T-cell (primary cell): ENCODE data around the gene JMJD1C. TPM values are rescaled to one million over a fixed set of nuclear protein-coding genes. Genes with fewer than 3 reads are reported as not detected.
"Not testable (repeated sequence)": the region's sequence is repeated elsewhere in the genome, so short reads cannot be mapped to it uniquely, and the experiment has no call there.

ENCODE experiments used
- ATAC-seq, 4 experiments: fragments of 200-7000 bp in 3 of 4; fragments of 150-1000 bp in 1 of 4; cut with Tn5 transposase; replicated peaks in 1 of 4; 1 replicate in 3 of 4; 2 replicates in 1 of 4; pipeline ENCODE4 v1.10.0; 2021; ENCODE audit warnings: moderate library complexity in 3 of 4, mild to moderate bottlenecking in 2 of 4, moderate number of reproducible peaks in 1 of 4
- CTCF ChIA-PET, 2 donors: fragments of 300-600 bp; sonication (Branson Sonifier 250); formaldehyde crosslinking; loops; one replicate each; lab custom pipeline; 2022; ENCODE audit warnings: antibody characterized with exemption in 2 of 2; lab: Charles Lee
- POLR2A ChIA-PET, 2 donors: fragments of 300-600 bp; sonication (Branson Sonifier 250); formaldehyde crosslinking; loops; one replicate each; lab custom pipeline; 2022; ENCODE audit warnings: antibody characterized with exemption in 2 of 2; lab: Charles Lee
- DNase-seq, 35 experiments: peaks; one replicate each; pipeline versions ENCODE4 v3.0.0 to v3.0.0-alpha.2; 2013 to 2023
- H3K27ac ChIP-seq: one replicate; pipeline ENCODE4 v1.5.1; 2013; ENCODE audit warnings: low read length
- H3K27me3 ChIP-seq, 2 experiments: replicated peaks in 1 of 2; 1 replicate in 1 of 2; 2 replicates in 1 of 2; pipeline versions ENCODE4 v1.6.1 to v1.7.0; 2013; ENCODE audit warnings: low read length in 1 of 2, mixed read lengths in 1 of 2; ENCODE audit not compliant: control insufficient read depth in 2 of 2, insufficient read depth in 2 of 2; ENCODE audit errors: extremely low read depth in 1 of 2
- H3K36me3 ChIP-seq, 2 donors: 1 replicate in 1 of 2; 2 replicates in 1 of 2; pipeline versions ENCODE4 v1.6.1 to v1.7.0; 2013; ENCODE audit warnings: low read length in 1 of 2; ENCODE audit not compliant: control insufficient read depth in 2 of 2, insufficient read depth in 1 of 2; ENCODE audit errors: extremely low read depth in 1 of 2
- H3K4me1 ChIP-seq, 2 experiments: 1 replicate in 1 of 2; 2 replicates in 1 of 2; pipeline versions ENCODE4 v1.6.1 to v1.7.0; 2013; ENCODE audit warnings: low read length in 2 of 2, mixed read lengths in 1 of 2; ENCODE audit not compliant: insufficient read depth in 2 of 2, control insufficient read depth in 1 of 2; ENCODE audit errors: extremely low read depth in 1 of 2
- H3K4me3 ChIP-seq, 2 donors: 1 replicate in 1 of 2; 2 replicates in 1 of 2; pipeline versions ENCODE4 v1.5.1 to v1.7.0; 2013; ENCODE audit warnings: mild to moderate bottlenecking in 2 of 2, low read length in 1 of 2, moderate library complexity in 1 of 2; ENCODE audit not compliant: control insufficient read depth in 1 of 2; ENCODE audit errors: extremely low read depth in 1 of 2
- H3K9me3 ChIP-seq: 2 replicates; pipeline ENCODE4 v1.7.0; 2013
- H3K27ac Mint-ChIP-seq, 2 donors: one replicate each; pipeline ENCODE4 v1.8.0; 2020 to 2021; ENCODE audit warnings: mild to moderate bottlenecking in 2 of 2, mixed read lengths in 2 of 2
- H3K27me3 Mint-ChIP-seq, 2 donors: one replicate each; pipeline ENCODE4 v1.8.0; 2021 to 2022; ENCODE audit warnings: mixed read lengths in 2 of 2
- H3K36me3 Mint-ChIP-seq: one replicate; pipeline ENCODE4 v1.8.0; 2021; ENCODE audit warnings: mixed read lengths
- H3K4me1 Mint-ChIP-seq, 3 donors: one replicate each; pipeline ENCODE4 v1.8.0; 2020 to 2022; ENCODE audit warnings: mixed read lengths in 3 of 3, mild to moderate bottlenecking in 1 of 3
- H3K4me3 Mint-ChIP-seq, 3 donors: one replicate each; pipeline ENCODE4 v1.8.0; 2020 to 2022; ENCODE audit warnings: mild to moderate bottlenecking in 3 of 3, mixed read lengths in 3 of 3, moderate library complexity in 3 of 3
- H3K9me3 Mint-ChIP-seq, 3 donors: one replicate each; pipeline ENCODE4 v1.8.0; 2020 to 2022; ENCODE audit warnings: mixed read lengths in 3 of 3
- WGBS: methylation state at CpG from one replicate; pipeline ENCODE4 v1.1.5; 2013; ENCODE audit warnings: missing lambda C conversion rate; ENCODE audit not compliant: insufficient coverage; 5-methylcytosine and 5-hydroxymethylcytosine counted together
- total RNA-seq, 35 experiments: library from RNA in 6 of 35; stranded (reverse) in 6 of 35; fragments of 120-200 nt in 1 of 35; gene quantifications; one replicate each; pipeline versions ENCODE4 v1.2.1 to v1.2.4 and lab custom pipeline; 2013 to 2026

JMJD1C gene
- total RNA-seq, 5 donors from 2014 or later (not counting 1 experiment from before 2014, with no cell fraction given): 84.1 to 193 (median 92.6) TPM

- no peak overlapping the region for H3K27ac Mint-ChIP-seq
- POLR2A ChIA-PET: interaction anchor here in 1 of 2 donors (0.6 kb wide), 1 partner anchor 76 kb away, joined by 3 read pairs; no protein-coding TSS in a partner anchor
- Histone ChIP-seq H3K9me3 (no peaks in the 10 kb centered on the region), H3K27me3 (no peaks in the 10 kb centered on the region), H3K4me3 (no peak overlapping the region), H3K27ac (no peak overlapping the region), H3K36me3 (no peaks in the 10 kb centered on the region), H3K4me1 (no peaks in the 10 kb centered on the region)
- peaks cover 31 to 37% (median 37%) of the 10 kb centered on the region in 3 donors for H3K4me1 Mint-ChIP-seq
- no peak overlapping the region for H3K4me3 Mint-ChIP-seq
- no peak for DNase-seq
- CTCF ChIA-PET: interaction anchor here in 1 of 2 donors (0.6 to 0.7 kb wide), 2 partner anchors 126 to 804 kb away, joined by 3 to 7 read pairs; no protein-coding TSS in a partner anchor
- H3K36me3 Mint-ChIP-seq: peaks cover 21% of the 10 kb centered on the region
- no peaks in the 10 kb centered on the region for H3K9me3 Mint-ChIP-seq
- no peaks in the 10 kb centered on the region for H3K27me3 Mint-ChIP-seq
- no peak for ATAC-seq
- WGBS: 88% methylated on average over 3 of the region's 3 CpGs
Observed at GRCh38 chr10:63504145-63504881, 38.5 kb upstream of the JMJD1C start.

- Mint-ChIP-seq H3K36me3 (peaks cover 27% of the 10 kb centered on the region), H3K4me1 (peaks cover 31 to 39% (median 38%) of the 10 kb centered on the region in 3 donors), H3K4me3 (no peak overlapping the region), H3K27ac (no peak overlapping the region), H3K9me3 (no peaks in the 10 kb centered on the region), H3K27me3 (no peaks in the 10 kb centered on the region)
- Histone ChIP-seq H3K9me3 (no peaks in the 10 kb centered on the region), H3K27ac (no peak overlapping the region), H3K4me3 (no peak overlapping the region), H3K4me1 (no peaks in the 10 kb centered on the region), H3K36me3 (no peaks in the 10 kb centered on the region), H3K27me3 (no peaks in the 10 kb centered on the region)
- WGBS: 89% methylated on average over 4 of the region's 4 CpGs
- CTCF ChIA-PET: no interaction called here
- POLR2A ChIA-PET: interaction anchor here in 1 of 2 donors (0.6 kb wide), 1 partner anchor 77 kb away, joined by 3 read pairs; no protein-coding TSS in a partner anchor
- DNase-seq (no peak), ATAC-seq (no peak)
Observed at GRCh38 chr10:63503395-63503794, 37.6 kb upstream of the JMJD1C start.

DNA sequence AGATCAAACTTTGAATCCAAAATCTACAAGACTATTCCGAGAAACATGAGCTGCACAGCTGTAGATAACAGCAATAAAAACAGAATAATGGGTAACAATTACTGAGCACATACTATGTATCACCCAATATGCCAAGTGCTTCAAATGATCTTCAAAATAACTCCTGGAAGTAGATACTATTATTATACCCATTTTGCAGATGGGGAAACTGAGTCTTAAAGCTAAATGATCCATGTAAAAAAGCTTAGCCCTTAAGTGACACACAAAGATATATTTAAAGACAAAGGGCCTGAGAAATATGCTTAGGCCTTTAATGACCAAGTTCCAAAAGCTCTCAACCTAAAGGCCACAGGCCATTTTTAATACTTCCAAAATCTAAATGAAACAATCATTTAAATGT lies 37.1 kb upstream of the JMJD1C start:
- Mint-ChIP-seq H3K4me3 (no peak overlapping the region), H3K4me1 (peaks cover 30 to 38% (median 37%) of the 10 kb centered on the region in 3 donors), H3K27ac (no peak overlapping the region)

GRCh38 chr10:63501954-63502353 lies 36.2 kb upstream of the JMJD1C start:
- H3K4me1 ChIP-seq: no peaks in the 10 kb centered on the region
- H3K9me3 ChIP-seq: no peaks in the 10 kb centered on the region
- ATAC-seq: no peak
- H3K36me3 ChIP-seq: no peaks in the 10 kb centered on the region
- WGBS: no CpG with 5 or more reads among the region's 1 CpG
- H3K9me3 Mint-ChIP-seq: no peaks in the 10 kb centered on the region
- H3K4me3 ChIP-seq: no peak overlapping the region
- H3K36me3 Mint-ChIP-seq: peaks cover 24% of the 10 kb centered on the region
- H3K4me1 Mint-ChIP-seq: peaks cover 35 to 44% (median 40%) of the 10 kb centered on the region in 3 donors
- H3K27me3 Mint-ChIP-seq: no peaks in the 10 kb centered on the region
- no peaks in the 10 kb centered on the region for H3K27me3 ChIP-seq
- H3K27ac Mint-ChIP-seq: no peak overlapping the region
- no peak overlapping the region for H3K4me3 Mint-ChIP-seq
- no peak for DNase-seq
- no peak overlapping the region for H3K27ac ChIP-seq
- CTCF ChIA-PET: interaction anchor here in 1 of 2 donors (1.0 kb wide), 1 partner anchor 296 kb away, joined by 6 read pairs; no protein-coding TSS in a partner anchor
- POLR2A ChIA-PET: interaction anchor here in 1 of 2 donors (0.7 kb wide), 1 partner anchor 59 kb away, joined by 7 read pairs; no protein-coding TSS in a partner anchor

More for the DNA sequence above, 37.1 kb upstream of the JMJD1C start:
- POLR2A ChIA-PET: interaction anchor here in 1 of 2 donors (0.6 to 0.7 kb wide), 3 partner anchors 8 to 79 kb away, joined by 3 to 13 read pairs (median 5); no protein-coding TSS in a partner anchor
- H3K36me3 ChIP-seq: no peaks in the 10 kb centered on the region
- H3K4me3 ChIP-seq: no peak overlapping the region
- no peak overlapping the region for H3K27ac ChIP-seq
- CTCF ChIA-PET: interaction anchor here (0.7 to 1.0 kb wide), 5 partner anchors 128 to 1068 kb away, joined by 3 to 8 read pairs (median 4); no protein-coding TSS in a partner anchor
- H3K4me1 ChIP-seq: no peaks in the 10 kb centered on the region
- ATAC-seq (no peak), DNase-seq (no peak)
- no CpG with 5 or more reads among the region's 1 CpG for WGBS
- H3K36me3 Mint-ChIP-seq: peaks cover 24% of the 10 kb centered on the region
- H3K27me3 ChIP-seq: no peaks in the 10 kb centered on the region
- no peaks in the 10 kb centered on the region for H3K9me3 Mint-ChIP-seq
- H3K9me3 ChIP-seq: no peaks in the 10 kb centered on the region
- H3K27me3 Mint-ChIP-seq: no peaks in the 10 kb centered on the region

- H3K4me3 Mint-ChIP-seq, DNase-seq: not testable (repeated sequence)
- CTCF ChIA-PET: interaction anchor here in 1 of 2 donors (0.7 kb wide), 1 partner anchor 44 kb away, joined by 3 read pairs; no protein-coding TSS in a partner anchor
Observed at GRCh38 chr10:63500551-63500950, 34.8 kb upstream of the JMJD1C start.

GRCh38 chr10:63498665-63499064 lies 32.9 kb upstream of the JMJD1C start:
- WGBS: no CpG with 5 or more reads among the region's 1 CpG
- ATAC-seq (no peak), DNase-seq (no peak)
- H3K4me1 ChIP-seq: no peaks in the 10 kb centered on the region
- no peak overlapping the region for H3K4me3 Mint-ChIP-seq
- no peaks in the 10 kb centered on the region for H3K9me3 Mint-ChIP-seq
- ChIA-PET CTCF (interaction anchor here in 1 of 2 donors (0.5 kb wide), 1 partner anchor 109 kb away, joined by 3 read pairs; no protein-coding TSS in a partner anchor), POLR2A (interaction anchor here in 1 of 2 donors (0.5 to 0.6 kb wide), 2 partner anchors 12 to 28 kb away, joined by 3 read pairs; no protein-coding TSS in a partner anchor)
- H3K27me3 Mint-ChIP-seq: no peaks in the 10 kb centered on the region
- no peaks in the 10 kb centered on the region for H3K9me3 ChIP-seq
- no peak overlapping the region for H3K4me3 ChIP-seq
- H3K27ac Mint-ChIP-seq: no peak overlapping the region
- H3K27me3 ChIP-seq: no peaks in the 10 kb centered on the region
- peaks cover 28 to 38% (median 37%) of the 10 kb centered on the region in 3 donors for H3K4me1 Mint-ChIP-seq
- H3K36me3 ChIP-seq: no peaks in the 10 kb centered on the region
- H3K27ac ChIP-seq: no peak overlapping the region
- peaks cover 31% of the 10 kb centered on the region for H3K36me3 Mint-ChIP-seq

More at GRCh38 chr10:63500551-63500950, 34.8 kb upstream of the JMJD1C start:
- not testable (repeated sequence) for H3K27ac ChIP-seq, H3K27ac Mint-ChIP-seq, H3K4me3 ChIP-seq, H3K27me3 ChIP-seq, H3K36me3 ChIP-seq, H3K4me1 ChIP-seq, H3K9me3 ChIP-seq, ATAC-seq, H3K9me3 Mint-ChIP-seq, H3K27me3 Mint-ChIP-seq
- POLR2A ChIA-PET: interaction anchor here in 1 of 2 donors (0.8 kb wide), 1 partner anchor 16 kb away, joined by 4 read pairs; no protein-coding TSS in a partner anchor
- WGBS: 100% methylated on average over 4 of the region's 5 CpGs
- H3K4me1 Mint-ChIP-seq: peaks cover 39 to 43% (median 42%) of the 10 kb centered on the region in 3 donors
- H3K36me3 Mint-ChIP-seq: peaks cover 33% of the 10 kb centered on the region
